GM18873 (cell line): ENCODE data around the gene NRAP.

Source experiments
- ATAC-seq: cut with Tn5 transposase; IDR thresholded peaks from one replicate; pipeline ENCODE4 v1.9.1; 2021; ENCODE audit warnings: mild to moderate bottlenecking, moderate library complexity, moderate number of reproducible peaks; ENCODE audit not compliant: unreplicated experiment, low FRiP score

NRAP gene

GRCh38 chr10:113663908-113664307 is at the start of gene NRAP:
Gene NRAP (minus strand): TSS chr10:113664041. CDS start chr10:113663882, 159 bp downstream.
- no peak for ATAC-seq

- ATAC-seq = no peak
These were observed 49.8 kb upstream of the NRAP start for GRCh38 chr10:113713640-113713982.

- no peak for ATAC-seq
These were observed 49.2 kb upstream of the NRAP start for GRCh38 chr10:113712755-113713639.

- ATAC-seq = no peak
These were observed 48.2 kb upstream of the NRAP start for GRCh38 chr10:113712024-113712423.

GRCh38 chr10:113711142-113711541 is 47.3 kb upstream of the NRAP start:
- no peak for ATAC-seq

GRCh38 chr10:113709221-113709838 is 45.5 kb upstream of the NRAP start:
- ATAC-seq = no peak

DNA sequence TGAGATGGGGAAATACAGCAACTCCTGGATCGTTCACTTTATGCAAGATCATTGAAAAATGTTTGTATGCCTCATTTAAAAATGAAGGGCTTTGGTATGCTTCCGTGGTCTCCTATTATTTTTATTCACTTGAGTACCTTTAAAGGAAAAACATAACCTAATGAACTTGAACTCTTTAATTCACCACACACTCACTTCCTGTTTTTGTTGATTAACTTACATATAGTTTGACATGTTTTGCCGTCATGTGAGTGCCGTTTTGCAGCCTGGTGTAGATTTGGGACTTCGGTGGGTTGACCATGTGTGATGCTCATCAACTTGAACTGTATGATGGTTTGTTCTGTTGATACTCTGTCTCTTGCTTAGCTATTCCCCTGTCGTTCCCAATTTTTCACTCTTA is 44.8 kb upstream of the NRAP start:
- ATAC-seq = no peak

- ATAC-seq = no peak
These were observed 42.8 kb upstream of the NRAP start for GRCh38 chr10:113706623-113707022.

DNA sequence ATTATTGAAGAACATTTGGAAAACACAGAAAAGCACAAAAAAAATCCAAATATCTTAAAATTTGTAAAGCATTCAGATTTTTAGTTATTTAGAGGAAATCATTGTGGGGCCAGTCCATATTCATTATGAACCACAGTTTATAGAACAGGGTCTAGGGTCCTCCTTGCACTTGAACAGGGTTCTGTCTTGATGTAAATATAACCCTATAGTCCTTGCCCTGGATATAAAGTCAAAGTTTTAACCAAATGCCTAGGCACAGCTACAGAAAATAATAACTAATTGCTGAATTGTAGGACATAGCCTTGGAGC is 41.5 kb upstream of the NRAP start:
- ATAC-seq = no peak

GRCh38 chr10:113704637-113705343 is 40.9 kb upstream of the NRAP start:
- no peak for ATAC-seq

DNA sequence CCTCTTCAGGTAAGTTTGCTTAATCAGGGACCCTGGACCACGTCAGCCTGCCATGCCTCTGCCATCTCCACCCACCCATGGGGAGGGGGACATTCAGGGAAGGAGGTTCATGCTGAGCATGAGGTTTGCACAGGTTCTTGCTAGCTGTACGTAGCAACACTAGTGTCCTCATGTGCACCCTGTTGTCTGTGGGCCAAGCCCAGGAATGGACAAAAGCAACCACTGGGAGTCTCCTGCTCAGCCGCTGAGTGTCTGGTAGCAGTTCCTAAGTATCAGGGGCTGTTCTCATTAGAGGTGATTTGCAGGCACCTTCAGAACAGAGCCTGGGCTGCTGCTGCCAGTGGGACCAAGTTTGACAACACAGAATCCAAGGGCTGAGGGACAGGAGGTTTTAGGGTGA is 33.8 kb upstream of the NRAP start:
- ATAC-seq = no peak

DNA sequence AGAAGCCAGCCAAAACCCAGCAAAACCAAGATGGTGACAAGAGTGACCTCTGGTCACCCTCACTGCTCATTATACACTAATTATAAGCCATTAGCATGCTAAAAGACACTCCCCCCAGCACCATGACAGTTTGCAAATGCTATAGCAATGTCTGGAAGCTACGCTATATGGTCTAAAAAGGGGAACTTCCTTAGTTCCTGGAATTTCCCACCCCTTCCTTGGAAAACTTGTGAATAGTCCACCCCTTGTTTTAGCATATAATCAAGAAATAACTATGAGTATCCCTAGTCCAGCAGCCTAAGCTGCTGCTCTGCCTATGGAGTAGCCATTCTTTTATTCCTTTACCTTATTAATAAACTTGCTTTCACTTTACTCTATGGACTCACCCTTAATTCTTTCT is 31.9 kb upstream of the NRAP start:
- ATAC-seq = no peak

- ATAC-seq = no peak
These were observed 29.5 kb upstream of the NRAP start for GRCh38 chr10:113693348-113693747.

GRCh38 chr10:113692271-113692670 is 28.4 kb upstream of the NRAP start:
- no peak for ATAC-seq

DNA sequence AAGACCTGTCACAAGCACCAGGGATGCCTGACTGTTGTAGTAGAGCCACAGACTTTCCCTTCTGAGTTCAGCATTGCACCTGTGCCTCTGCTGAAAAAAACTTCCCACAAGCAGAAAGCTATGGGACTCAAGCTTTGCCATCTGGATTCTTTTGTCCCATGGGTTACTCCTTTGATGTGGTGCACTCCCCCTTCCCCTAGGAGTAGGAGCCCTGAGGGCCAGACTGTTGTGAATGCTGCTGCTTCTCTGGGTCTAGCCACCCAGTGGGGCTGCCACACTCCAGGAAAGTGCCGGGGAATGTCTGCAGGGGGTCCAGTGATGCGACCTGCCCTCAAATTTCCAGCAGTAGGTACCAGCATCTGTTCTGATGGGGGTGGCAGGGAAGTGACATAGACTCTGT is 27.5 kb upstream of the NRAP start:
- no peak for ATAC-seq

- ATAC-seq = no peak
These were observed 26.9 kb upstream of the NRAP start for GRCh38 chr10:113690749-113691148.

DNA sequence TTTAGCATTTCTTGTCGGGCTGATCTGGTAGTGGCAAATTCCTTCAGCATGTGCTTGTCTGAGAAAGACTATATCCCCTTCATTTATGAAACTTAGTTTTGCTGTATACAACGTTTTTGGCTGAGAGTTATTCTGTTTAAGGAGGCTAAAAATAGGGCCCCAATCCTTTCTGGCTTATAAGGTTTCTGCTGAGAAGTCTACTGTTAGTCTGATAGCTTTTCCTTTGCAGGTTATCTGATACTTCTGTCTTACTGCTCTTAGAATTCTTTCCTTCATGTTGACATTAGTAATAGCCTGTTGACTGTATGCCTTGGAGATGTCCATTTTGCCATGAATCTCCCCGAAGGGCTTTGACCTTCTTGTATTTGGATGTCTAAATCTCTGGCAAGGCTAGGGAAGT is 25.7 kb upstream of the NRAP start:
- ATAC-seq = no peak

GRCh38 chr10:113689057-113689456 is 25.2 kb upstream of the NRAP start:
- no peak for ATAC-seq

- ATAC-seq = no peak
These were observed 23.2 kb upstream of the NRAP start for GRCh38 chr10:113687037-113687436.

DNA sequence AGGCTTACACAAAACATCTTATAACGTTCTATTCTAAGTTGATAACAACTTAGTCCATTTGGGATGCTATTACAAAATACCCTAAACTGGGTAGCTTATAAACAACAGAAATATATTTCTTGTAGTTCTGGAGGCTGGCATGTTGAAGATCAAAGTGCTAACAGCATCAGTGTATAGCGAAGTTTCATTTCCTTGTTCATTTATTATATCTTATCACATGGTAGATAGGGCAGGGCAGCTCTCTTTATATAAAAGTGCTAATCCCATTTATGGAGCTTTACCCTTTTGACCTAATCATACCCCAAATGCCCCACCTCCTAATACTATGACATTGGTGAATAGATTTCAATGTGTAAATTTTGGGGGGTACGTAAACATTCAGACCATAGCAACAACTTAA is 22.2 kb upstream of the NRAP start:
- no peak for ATAC-seq

GRCh38 chr10:113683300-113683699 is 19.5 kb upstream of the NRAP start:
- no peak for ATAC-seq
